Measurements from ENCODE around the gene GRIK5.
A peak's percentile ranks its signal among the peaks of the same experiment; 100 is the strongest.
"Not testable (repeated sequence)": the region's sequence is repeated elsewhere in the genome, so short reads cannot be mapped to it uniquely, and the experiment has no call there.

Gene GRIK5

DNA sequence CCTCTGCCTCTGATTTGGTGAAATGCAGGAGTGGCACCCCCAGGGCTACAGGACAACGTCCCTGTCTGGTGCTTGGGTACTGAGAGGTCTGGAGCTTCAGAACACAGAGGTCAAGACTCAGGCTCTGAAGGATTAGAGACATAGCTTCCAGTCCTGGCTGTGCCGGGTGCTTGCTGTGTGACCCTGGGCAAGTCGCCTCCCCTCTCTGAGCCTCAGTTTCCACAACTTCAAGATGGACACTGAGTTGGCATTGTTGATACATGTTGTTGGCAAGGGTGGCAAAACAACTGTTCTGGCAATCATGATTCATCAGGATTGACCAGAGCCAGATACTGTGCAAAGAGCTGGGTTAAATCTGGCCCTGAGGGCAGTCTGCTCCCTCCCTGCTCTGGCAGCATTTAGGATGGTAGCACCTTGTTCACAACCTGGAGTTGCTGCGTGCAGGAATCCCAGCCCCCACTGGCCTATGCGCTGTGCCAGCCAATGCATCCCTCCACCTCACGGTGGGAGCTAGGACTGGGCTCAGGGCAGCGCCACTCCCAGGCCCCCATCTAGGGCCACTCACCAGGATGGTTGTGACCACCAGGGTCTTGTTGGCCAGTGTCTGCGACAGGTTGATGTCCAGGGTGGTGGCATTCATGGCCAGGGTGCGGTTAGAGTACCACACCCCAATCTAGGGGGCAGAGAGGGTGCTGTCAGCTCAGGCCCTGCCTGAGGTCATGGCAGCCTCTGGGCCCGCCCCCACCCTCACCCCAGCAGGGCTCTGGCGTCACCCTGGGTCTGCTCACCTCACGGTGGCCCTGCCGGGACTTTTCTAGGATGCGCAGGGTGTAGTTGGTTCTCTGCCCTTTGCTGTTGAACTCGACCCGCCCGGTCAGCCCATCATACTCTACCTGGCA, 16.7 kb downstream of the GRIK5 start:
- TF ChIP-seq, protein P1, sequence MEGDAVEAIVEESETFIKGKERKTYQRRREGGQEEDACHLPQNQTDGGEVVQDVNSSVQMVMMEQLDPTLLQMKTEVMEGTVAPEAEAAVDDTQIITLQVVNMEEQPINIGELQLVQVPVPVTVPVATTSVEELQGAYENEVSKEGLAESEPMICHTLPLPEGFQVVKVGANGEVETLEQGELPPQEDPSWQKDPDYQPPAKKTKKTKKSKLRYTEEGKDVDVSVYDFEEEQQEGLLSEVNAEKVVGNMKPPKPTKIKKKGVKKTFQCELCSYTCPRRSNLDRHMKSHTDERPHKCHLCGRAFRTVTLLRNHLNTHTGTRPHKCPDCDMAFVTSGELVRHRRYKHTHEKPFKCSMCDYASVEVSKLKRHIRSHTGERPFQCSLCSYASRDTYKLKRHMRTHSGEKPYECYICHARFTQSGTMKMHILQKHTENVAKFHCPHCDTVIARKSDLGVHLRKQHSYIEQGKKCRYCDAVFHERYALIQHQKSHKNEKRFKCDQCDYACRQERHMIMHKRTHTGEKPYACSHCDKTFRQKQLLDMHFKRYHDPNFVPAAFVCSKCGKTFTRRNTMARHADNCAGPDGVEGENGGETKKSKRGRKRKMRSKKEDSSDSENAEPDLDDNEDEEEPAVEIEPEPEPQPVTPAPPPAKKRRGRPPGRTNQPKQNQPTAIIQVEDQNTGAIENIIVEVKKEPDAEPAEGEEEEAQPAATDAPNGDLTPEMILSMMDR (conservative IDR thresholded peaks at IDR 0.05; ENCODE audit: control insufficient read depth, insufficient read depth, low read depth, low read length) = no peak
- DNase-seq (ENCODE audit: low read depth) = no peak
- H3K4me3 ChIP-seq (ENCODE audit: control insufficient read depth, low read depth, low read length) = no peak overlapping the region

DNA sequence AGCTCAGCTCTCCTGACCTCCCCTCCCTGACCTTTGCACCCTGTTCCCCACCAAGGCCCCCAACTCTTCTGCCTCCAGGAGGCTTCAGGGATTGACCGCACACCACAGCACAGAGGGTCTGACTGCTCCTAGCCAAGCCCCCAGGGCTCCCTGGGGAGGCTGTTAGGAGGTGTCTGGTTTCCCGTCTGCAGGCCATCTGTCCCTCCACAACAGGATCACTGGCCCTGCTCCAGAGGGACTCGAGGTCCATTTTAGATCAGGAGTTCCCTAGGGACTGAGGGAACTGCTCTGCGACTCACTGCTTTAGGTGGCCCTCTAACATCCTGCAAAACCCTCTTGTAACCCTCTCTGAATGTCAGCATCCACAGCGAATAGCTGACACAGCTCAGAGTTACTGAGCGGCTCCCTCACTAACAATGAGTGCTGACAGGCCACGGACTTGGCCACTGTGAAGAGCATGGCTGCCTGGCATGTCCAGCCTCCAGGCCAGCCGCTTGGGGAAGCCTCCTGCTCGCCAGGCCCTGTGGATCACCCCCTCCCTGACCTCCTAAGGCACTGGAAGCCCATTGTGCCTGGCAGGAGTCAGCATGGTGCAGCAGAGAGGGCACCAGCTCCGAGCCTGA, 17.7 kb downstream of the GRIK5 start:
- TF ChIP-seq, protein P1 (conservative IDR thresholded peaks at IDR 0.05; ENCODE audit: control insufficient read depth, insufficient read depth, low read depth, low read length) = no peak
- no peak overlapping the region for H3K4me3 ChIP-seq (ENCODE audit: control insufficient read depth, low read depth, low read length)
- no peak for DNase-seq (ENCODE audit: low read depth)

DNA sequence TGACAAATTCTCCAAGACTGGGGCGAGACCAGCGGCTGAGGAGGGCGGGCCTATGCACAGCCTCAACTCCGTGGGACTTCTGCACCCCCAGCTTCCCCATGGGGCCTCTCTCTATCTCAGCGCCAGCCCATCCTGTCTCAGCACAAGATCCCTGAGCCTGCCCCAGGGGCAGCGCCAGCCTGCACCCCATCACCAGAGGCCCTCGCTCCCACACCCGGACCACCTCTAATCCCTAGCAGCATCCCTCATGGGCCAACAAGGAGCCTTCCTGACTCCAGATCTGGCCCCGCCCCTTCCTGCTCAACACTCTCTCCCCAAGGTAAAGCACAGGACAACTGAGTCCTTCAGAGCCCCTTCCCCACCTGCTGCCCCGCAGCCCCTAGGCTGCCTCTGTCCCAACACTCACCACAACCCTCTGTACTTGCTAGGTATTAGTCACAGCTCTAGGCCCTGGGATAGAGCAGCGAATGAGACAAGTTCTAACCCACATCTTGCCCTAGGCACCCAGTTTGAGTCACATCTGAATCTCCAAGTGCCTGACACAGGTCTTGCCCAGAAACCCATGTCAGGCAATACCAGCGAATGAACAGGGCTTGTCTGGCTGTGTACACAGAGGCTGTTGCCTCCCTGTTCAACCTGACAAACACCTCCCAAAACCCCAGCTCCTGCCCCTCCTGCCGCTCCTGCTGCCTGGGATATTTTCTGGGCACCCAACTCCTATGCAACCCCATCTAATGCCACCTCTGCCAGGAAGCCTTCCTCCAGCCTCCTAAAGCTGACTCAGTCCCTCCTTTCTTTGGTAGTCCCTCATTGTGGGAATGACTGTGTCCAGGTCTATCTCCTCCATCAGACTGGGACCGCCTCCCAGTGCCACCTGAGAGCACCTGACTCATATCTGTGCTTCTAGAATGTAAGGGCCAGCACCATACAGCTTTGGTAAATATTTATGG, 18.6 kb downstream of the GRIK5 start:
- TF ChIP-seq, protein P1 (conservative IDR thresholded peaks at IDR 0.05; ENCODE audit: control insufficient read depth, insufficient read depth, low read depth, low read length) = no peak
- DNase-seq (ENCODE audit: low read depth) = peak; percentile 6
- no peak overlapping the region for H3K4me3 ChIP-seq (ENCODE audit: control insufficient read depth, low read depth, low read length)

DNA sequence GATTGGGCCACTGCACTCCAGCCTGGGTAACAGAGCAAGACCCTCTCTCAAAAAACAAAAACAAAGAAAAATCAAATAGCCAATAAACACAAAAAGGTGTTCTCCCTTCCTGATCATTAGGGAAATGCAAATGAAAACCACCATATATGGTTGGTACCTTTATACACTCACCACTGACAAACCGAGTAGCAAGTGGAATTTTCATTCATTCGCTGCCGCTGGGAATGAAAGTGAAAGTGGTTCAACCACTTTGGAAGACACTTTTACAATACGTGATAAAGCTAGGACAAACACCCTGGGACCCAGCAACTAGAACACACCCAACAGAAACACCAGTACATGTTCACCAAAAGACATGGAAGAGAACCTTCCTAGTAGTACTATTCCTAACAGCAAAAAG, 21.0 kb downstream of the GRIK5 start:
- TF ChIP-seq, protein P1 (conservative IDR thresholded peaks at IDR 0.05; ENCODE audit: control insufficient read depth, insufficient read depth, low read depth, low read length) = no peak
- H3K4me3 ChIP-seq (ENCODE audit: control insufficient read depth, low read depth, low read length) = no peak overlapping the region
- DNase-seq (ENCODE audit: low read depth) = no peak

DNA sequence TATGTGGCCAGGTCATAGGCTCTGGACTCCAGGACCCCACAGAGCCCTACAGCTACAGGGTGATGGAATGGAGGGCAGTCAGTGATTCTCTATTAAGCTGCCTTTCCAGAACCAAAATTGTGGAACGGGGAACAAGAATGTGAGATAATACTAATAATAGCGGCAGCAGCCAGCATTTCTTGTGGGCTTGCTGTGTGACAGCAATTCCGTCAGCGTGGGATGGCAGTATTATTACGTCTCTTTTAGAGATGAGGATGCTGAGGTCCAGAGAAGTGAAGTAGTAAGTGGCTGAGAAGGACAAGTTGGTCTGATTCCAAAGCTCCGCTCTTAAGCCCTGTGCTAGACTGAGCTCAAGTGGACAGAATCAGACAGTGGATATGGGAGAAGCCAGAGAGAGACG, 24.4 kb downstream of the GRIK5 start:
- DNase-seq (ENCODE audit: low read depth) = no peak
- TF ChIP-seq, protein P1 (conservative IDR thresholded peaks at IDR 0.05; ENCODE audit: control insufficient read depth, insufficient read depth, low read depth, low read length) = no peak
- no peak overlapping the region for H3K4me3 ChIP-seq (ENCODE audit: control insufficient read depth, low read depth, low read length)

DNA sequence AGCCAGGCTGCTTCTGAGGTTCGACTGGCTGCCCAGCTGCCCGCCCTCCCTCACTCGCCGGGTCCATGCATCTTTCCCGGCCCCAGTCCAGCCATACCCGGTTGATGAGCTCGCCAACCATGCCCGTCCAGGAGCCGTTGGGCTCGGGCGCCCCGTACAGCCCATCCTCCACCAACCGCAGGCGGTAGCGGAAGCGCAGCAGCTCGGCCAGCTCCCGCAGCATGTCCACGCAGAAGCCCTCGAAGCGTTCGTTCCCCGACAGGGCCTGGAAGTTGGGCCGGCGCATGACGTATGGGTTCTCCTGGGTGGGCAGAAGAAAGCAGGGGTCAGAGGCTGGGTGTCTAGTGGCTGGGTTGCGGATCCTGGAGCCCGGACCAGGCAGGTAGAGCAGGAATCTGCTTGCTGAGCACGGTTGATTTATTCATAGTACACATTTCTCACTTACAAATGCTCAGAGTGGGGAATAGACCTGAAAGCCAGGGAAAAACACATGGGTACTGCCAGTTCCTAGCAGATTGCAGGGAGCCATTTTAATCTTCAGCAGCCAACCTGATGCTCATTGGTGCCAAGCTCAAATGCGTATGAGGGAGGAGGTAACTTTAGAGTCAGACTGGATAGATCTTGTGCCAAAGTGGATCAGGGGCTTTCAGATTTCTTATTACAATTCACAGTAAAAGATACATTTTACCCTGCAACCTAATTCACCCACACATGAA, 27.4 kb downstream of the GRIK5 start:
- H3K4me3 ChIP-seq (ENCODE audit: control insufficient read depth, low read depth, low read length) = no peak overlapping the region
- no peak for DNase-seq (ENCODE audit: low read depth)
- TF ChIP-seq, protein P1 (conservative IDR thresholded peaks at IDR 0.05; ENCODE audit: control insufficient read depth, insufficient read depth, low read depth, low read length) = no peak

DNA sequence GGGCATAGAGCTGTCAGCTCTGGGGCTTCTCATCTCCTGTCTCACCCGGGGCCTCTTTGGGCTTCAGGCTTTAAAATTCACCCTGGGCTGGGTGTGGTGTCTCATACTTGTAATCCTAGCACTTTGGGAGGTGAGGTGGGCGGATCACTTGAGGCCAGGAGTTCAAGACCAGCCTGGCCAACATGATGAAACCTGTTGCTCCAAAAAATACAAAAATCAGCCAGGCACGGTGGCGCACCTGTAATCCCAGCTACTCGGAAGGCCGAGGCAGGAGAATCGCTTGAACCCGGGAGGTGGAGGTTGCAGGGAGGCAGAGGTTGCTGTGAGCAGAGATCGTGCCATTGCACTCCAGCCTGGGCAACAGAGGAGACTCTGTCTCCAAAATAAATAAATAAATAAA, 29.5 kb downstream of the GRIK5 start:
- not testable (repeated sequence) for DNase-seq (ENCODE audit: low read depth); H3K4me3 ChIP-seq (ENCODE audit: control insufficient read depth, low read depth, low read length)

Data from fibroblast of mammary gland (primary cell).